Rectal smooth muscle tissue (tissue), 1 donor: ENCODE results near the gene UNC13A.
"Not testable (repeated sequence)": the region's sequence is repeated elsewhere in the genome, so short reads cannot be mapped to it uniquely, and the experiment has no call there.

Source experiments
- H3K27ac ChIP-seq: one replicate; pipeline ENCODE4 v1.7.0; 2013; ENCODE audit warnings: low read depth, low read length, inconsistent platforms
- H3K27me3 ChIP-seq: one replicate; pipeline ENCODE4 v1.7.0; 2013; ENCODE audit warnings: low read length; ENCODE audit not compliant: control insufficient read depth, insufficient read depth
- H3K36me3 ChIP-seq: one replicate; pipeline ENCODE4 v1.7.0; 2013; ENCODE audit warnings: low read length; ENCODE audit not compliant: control insufficient read depth, insufficient read depth
- H3K4me1 ChIP-seq: one replicate; pipeline ENCODE4 v1.7.0; 2013; ENCODE audit warnings: low read length; ENCODE audit not compliant: control insufficient read depth, insufficient read depth
- H3K4me3 ChIP-seq: one replicate; pipeline ENCODE4 v1.7.0; 2013; ENCODE audit warnings: low read length
- H3K9ac ChIP-seq: one replicate; pipeline ENCODE4 v1.7.0; 2013; ENCODE audit warnings: low read length

Gene UNC13A

GRCh38 chr19:17557466-17557865, 130.7 kb downstream of the UNC13A start:
- Histone ChIP-seq H3K27me3 (no peaks in the 10 kb centered on the region), H3K4me3 (no peak overlapping the region), H3K9ac (no peak overlapping the region), H3K4me1 (no peaks in the 10 kb centered on the region), H3K36me3 (peaks cover 15% of the 10 kb centered on the region), H3K27ac (no peak overlapping the region)

DNA sequence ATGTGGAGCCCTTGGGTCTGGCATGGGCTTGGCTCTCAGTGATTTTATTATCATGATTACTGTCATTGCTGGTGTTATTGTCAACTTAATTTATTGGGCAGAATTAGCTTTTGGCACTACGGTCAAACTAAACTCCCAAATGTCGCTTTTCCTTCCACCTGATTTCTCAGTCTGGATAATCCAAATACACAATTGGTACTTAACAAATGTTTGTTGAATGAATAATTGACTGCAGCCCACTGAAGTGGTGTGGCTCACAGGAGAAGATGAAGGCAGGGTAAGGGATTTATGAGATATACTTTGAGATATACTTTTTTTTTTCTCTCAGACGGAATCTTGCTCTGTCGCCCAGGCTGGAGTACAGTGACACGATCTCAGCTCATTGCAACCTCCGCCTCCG, 131.2 kb downstream of the UNC13A start:
- H3K4me3 ChIP-seq, result peak overlapping the region; percentile 75
- no peak overlapping the region for H3K27ac ChIP-seq
- H3K27me3 ChIP-seq, result no peaks in the 10 kb centered on the region
- no peak overlapping the region for H3K9ac ChIP-seq
- no peaks in the 10 kb centered on the region for H3K4me1 ChIP-seq
- H3K36me3 ChIP-seq, result peaks cover 15% of the 10 kb centered on the region

GRCh38 chr19:17555929-17556813, 132.0 kb downstream of the UNC13A start:
- peak overlapping the region; percentile 57 for H3K27ac ChIP-seq
- H3K4me1 ChIP-seq, result no peaks in the 10 kb centered on the region
- peak overlapping the region; percentile 21 for H3K9ac ChIP-seq
- peaks cover 13% of the 10 kb centered on the region for H3K36me3 ChIP-seq
- peak overlapping the region; percentile 75 for H3K4me3 ChIP-seq
- H3K27me3 ChIP-seq, result no peaks in the 10 kb centered on the region

DNA sequence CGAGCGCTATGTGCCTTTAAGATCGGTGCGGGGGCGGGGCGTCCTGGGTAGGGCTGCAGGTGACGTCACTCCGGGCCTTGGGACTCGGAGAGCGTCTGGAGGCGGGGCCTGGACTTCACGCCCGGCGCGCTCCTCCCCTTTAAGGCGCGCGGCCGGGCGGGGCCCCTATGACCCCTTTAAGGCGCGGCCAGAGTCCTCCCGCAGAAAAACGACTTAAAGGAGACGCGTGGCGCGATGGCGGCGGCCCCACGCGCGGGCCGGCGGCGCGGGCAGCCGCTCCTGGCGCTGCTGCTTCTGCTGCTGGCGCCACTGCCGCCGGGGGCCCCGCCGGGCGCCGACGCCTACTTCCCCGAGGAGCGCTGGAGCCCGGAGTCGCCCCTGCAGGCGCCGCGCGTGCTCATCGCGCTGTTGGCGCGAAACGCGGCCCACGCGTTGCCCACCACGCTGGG, 132.7 kb downstream of the UNC13A start, which contains the start of gene COLGALT1:
COLGALT1 (plus strand) TSS at position 170 of the 449 bp plus-strand sequence; CDS start at position 235, 65 bp downstream.
- Histone ChIP-seq H3K4me3 (peak within 1 kb of the TSS; percentile 75), H3K27ac (peak within 1 kb of the TSS; percentile 57), H3K9ac (peak within 1 kb of the TSS; percentile 45), H3K4me1 (no peaks in the 10 kb centered on the region), H3K36me3 (peaks cover 13% of the 10 kb centered on the region), H3K27me3 (no peaks in the 10 kb centered on the region)

DNA sequence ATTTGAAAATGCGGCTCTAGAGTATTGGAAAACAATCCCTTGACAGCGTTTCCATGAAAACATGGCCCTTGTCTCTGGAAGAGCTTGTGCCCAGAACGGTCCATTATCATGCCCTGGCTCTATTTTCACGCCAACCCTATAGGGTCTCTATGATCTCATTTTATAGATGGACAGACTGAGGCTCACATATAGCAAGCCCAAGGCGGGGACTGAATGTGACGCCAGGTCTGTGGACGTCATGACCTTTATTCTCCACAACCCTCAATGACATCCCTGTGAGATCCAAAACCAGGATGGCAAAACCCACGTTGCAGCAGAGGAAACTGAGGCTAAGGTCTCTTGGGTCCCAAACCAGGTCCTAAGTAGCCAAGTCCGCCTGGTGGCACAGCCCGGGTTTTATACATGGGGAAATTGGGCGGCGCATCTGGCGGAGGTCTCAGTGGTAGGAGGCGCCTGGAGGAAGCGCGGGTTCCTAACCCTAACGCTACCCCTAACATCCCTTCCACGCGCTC, 133.1 kb downstream of the UNC13A start:
- Histone ChIP-seq H3K9ac (peak overlapping the region; percentile 45), H3K4me3 (peak overlapping the region; percentile 56), H3K27me3 (no peaks in the 10 kb centered on the region), H3K27ac (peak overlapping the region; percentile 21), H3K4me1 (no peaks in the 10 kb centered on the region), H3K36me3 (peaks cover 9% of the 10 kb centered on the region)

GRCh38 chr19:17553256-17553655, 134.9 kb downstream of the UNC13A start:
- no peaks in the 10 kb centered on the region for H3K36me3 ChIP-seq
- no peak overlapping the region for H3K4me3 ChIP-seq
- no peaks in the 10 kb centered on the region for H3K4me1 ChIP-seq
- no peak overlapping the region for H3K9ac ChIP-seq
- no peaks in the 10 kb centered on the region for H3K27me3 ChIP-seq
- H3K27ac ChIP-seq, result no peak overlapping the region

GRCh38 chr19:17552735-17553134, 135.4 kb downstream of the UNC13A start:
- H3K27ac ChIP-seq, H3K27me3 ChIP-seq, H3K4me1 ChIP-seq, H3K4me3 ChIP-seq, H3K9ac ChIP-seq, H3K36me3 ChIP-seq: not testable (repeated sequence)
